Hepatocyte (in vitro differentiated cells): Measurements from ENCODE around the gene CRB1. TPM values are rescaled to one million over a fixed set of nuclear protein-coding genes. Genes with fewer than 3 reads are reported as not detected.

ENCODE experiments used
- DNase-seq: peaks from one replicate; pipeline ENCODE4 v3.0.0-alpha.2; 2016; ENCODE audit warnings: low spot score
- H2AFZ ChIP-seq: fragments of 200-600 bp; sonication (generic); 2 replicates; pipeline ENCODE4 v1.6.0; 2016; ENCODE audit warnings: antibody characterized with exemption, mild to moderate bottlenecking
- H3K27ac ChIP-seq: fragments of 200-600 bp; sonication (generic); 2 replicates; pipeline ENCODE4 v1.5.1; 2016; ENCODE audit warnings: mild to moderate bottlenecking
- H3K27me3 ChIP-seq: fragments of 200-600 bp; sonication (generic); 2 replicates; pipeline ENCODE4 v1.6.1; 2016
- H3K36me3 ChIP-seq: fragments of 200-600 bp; sonication (generic); replicated peaks from 2 replicates; pipeline ENCODE4 v1.5.1; 2016; ENCODE audit warnings: low read depth; ENCODE audit not compliant: insufficient read depth
- H3K4me1 ChIP-seq: fragments of 200-600 bp; sonication (generic); 2 replicates; pipeline ENCODE4 v1.5.1; 2016; ENCODE audit warnings: mild to moderate bottlenecking, moderate library complexity; ENCODE audit not compliant: insufficient read depth
- H3K4me2 ChIP-seq: fragments of 200-600 bp; sonication (generic); 2 replicates; pipeline ENCODE4 v1.6.0; 2016
- H3K4me3 ChIP-seq: fragments of 200-600 bp; sonication (generic); 2 replicates; pipeline ENCODE4 v1.5.1; 2016; ENCODE audit warnings: mild to moderate bottlenecking
- H3K79me2 ChIP-seq: fragments of 200-600 bp; sonication (generic); 2 replicates; pipeline ENCODE4 v1.6.0; 2017; ENCODE audit warnings: mild to moderate bottlenecking
- H3K9me2 ChIP-seq: fragments of 200-600 bp; sonication (generic); replicated peaks from 2 replicates; pipeline ENCODE4 v1.6.0; 2017; ENCODE audit warnings: mild to moderate bottlenecking; ENCODE audit not compliant: insufficient read depth
- H3K9me3 ChIP-seq: fragments of 200-600 bp; sonication (generic); 2 replicates; pipeline ENCODE4 v1.5.1; 2016; ENCODE audit warnings: low read depth, mild to moderate bottlenecking
- H4K20me1 ChIP-seq: fragments of 200-600 bp; sonication (generic); 2 replicates; pipeline ENCODE4 v1.6.0; 2016; ENCODE audit warnings: mild to moderate bottlenecking; ENCODE audit not compliant: insufficient read depth, poor library complexity, severe bottlenecking
- CTCF ChIP-seq: fragments of 200-600 bp; sonication (generic); IDR thresholded peaks from 2 replicates; pipeline ENCODE4 v1.5.1; 2016; ENCODE audit warnings: antibody characterized with exemption, mild to moderate bottlenecking; ENCODE audit not compliant: poor library complexity
- EZH2 ChIP-seq: fragments of 200-600 bp; sonication (generic); IDR thresholded peaks from 2 replicates; pipeline ENCODE4 v1.6.1; 2016; ENCODE audit warnings: antibody characterized with exemption, mild to moderate bottlenecking, borderline replicate concordance
- EZH2phosphoT487 ChIP-seq: fragments of 200-600 bp; sonication (generic); IDR thresholded peaks from one replicate; pipeline ENCODE4 v1.6.1; 2018; ENCODE audit warnings: antibody characterized with exemption, mild to moderate bottlenecking, low read depth, moderate library complexity; ENCODE audit not compliant: unreplicated experiment, severe bottlenecking
- WGBS: methylation state at CpG from one replicate; pipeline ENCODE4 v1.1.6; 2016; ENCODE audit warnings: low lambda C conversion rate; ENCODE audit errors: missing lambda C conversion rate; 5-methylcytosine and 5-hydroxymethylcytosine counted together
- polyA plus RNA-seq: library from polyadenylated mRNA; unstranded; fragments of >200 nt; fragmentation: Nextera tagmentation; extraction: Ambion mirVana; gene quantifications from 2 replicates; pipeline ENCODE4 v1.2.1, GENCODE V29; 2016
- total RNA-seq: library from RNA; depleted of rRNA; stranded (reverse); fragments of >200 nt; gene quantifications from 2 replicates; pipeline ENCODE4 v1.2.3, GENCODE V29; 2014

The CRB1 gene
- total and polyA plus RNA-seq, 2 experiments from 2014 or later = 0.30 TPM; not detected in 1

GRCh38 chr1:197441999-197442414 is 174.0 kb downstream of the CRB1 start:
- Histone ChIP-seq H3K36me3 (no peaks in the 10 kb centered on the region), H3K9me3 (no peaks in the 10 kb centered on the region), H3K27me3 (no peaks in the 10 kb centered on the region), H3K4me3 (no peak overlapping the region), H3K4me1 (no peaks in the 10 kb centered on the region), H3K27ac (no peak overlapping the region), H3K9me2 (no peaks in the 10 kb centered on the region), H4K20me1 (no peaks in the 10 kb centered on the region), H3K4me2 (peak overlapping the region; percentile 1), H2AFZ (no peak overlapping the region), H3K79me2 (no peaks in the 10 kb centered on the region)
- 28% methylated on average over 8 of the region's 8 CpGs for WGBS
- TF ChIP-seq EZH2 = no peak
- TF ChIP-seq CTCF = no peak
- no peak for TF ChIP-seq EZH2phosphoT487
- DNase-seq = peak; percentile 34

- no peak for DNase-seq
- TF ChIP-seq EZH2 = no peak
- no peaks in the 10 kb centered on the region for H4K20me1 ChIP-seq
- H3K36me3 ChIP-seq = no peaks in the 10 kb centered on the region
- WGBS = 50% methylated on average over 1 of the region's 1 CpG
- H3K27ac ChIP-seq = no peak overlapping the region
- no peak overlapping the region for H3K4me3 ChIP-seq
- H3K4me1 ChIP-seq = no peaks in the 10 kb centered on the region
- no peaks in the 10 kb centered on the region for H3K79me2 ChIP-seq
- no peak overlapping the region for H2AFZ ChIP-seq
- no peaks in the 10 kb centered on the region for H3K27me3 ChIP-seq
- no peaks in the 10 kb centered on the region for H3K9me3 ChIP-seq
- H3K9me2 ChIP-seq = no peaks in the 10 kb centered on the region
- no peak overlapping the region for H3K4me2 ChIP-seq
These were observed 176.7 kb downstream of the CRB1 start for GRCh38 chr1:197444755-197445154.

- Histone ChIP-seq H3K36me3 (no peaks in the 10 kb centered on the region), H3K79me2 (no peaks in the 10 kb centered on the region), H3K4me1 (no peaks in the 10 kb centered on the region), H2AFZ (no peak overlapping the region), H3K4me3 (no peak overlapping the region), H3K27ac (no peak overlapping the region), H4K20me1 (no peaks in the 10 kb centered on the region), H3K4me2 (no peak overlapping the region), H3K9me2 (no peaks in the 10 kb centered on the region), H3K27me3 (no peaks in the 10 kb centered on the region), H3K9me3 (no peaks in the 10 kb centered on the region)
- 57% methylated on average over 2 of the region's 2 CpGs for WGBS
- TF ChIP-seq CTCF = no peak
- TF ChIP-seq EZH2 = no peak
- TF ChIP-seq EZH2phosphoT487 = no peak
- DNase-seq = no peak
These were observed 180.2 kb downstream of the CRB1 start for GRCh38 chr1:197448121-197448779.

- H3K4me2 ChIP-seq = no peak overlapping the region
- no peaks in the 10 kb centered on the region for H4K20me1 ChIP-seq
- H3K4me3 ChIP-seq = no peak overlapping the region
- no peak overlapping the region for H3K27ac ChIP-seq
- no peak for DNase-seq
- no peak overlapping the region for H2AFZ ChIP-seq
- H3K36me3 ChIP-seq = no peaks in the 10 kb centered on the region
- no peaks in the 10 kb centered on the region for H3K27me3 ChIP-seq
- no peaks in the 10 kb centered on the region for H3K9me3 ChIP-seq
- no peaks in the 10 kb centered on the region for H3K79me2 ChIP-seq
- H3K4me1 ChIP-seq = no peaks in the 10 kb centered on the region
- no peak for TF ChIP-seq CTCF
- no peak for TF ChIP-seq EZH2
- no peak for TF ChIP-seq EZH2phosphoT487
- H3K9me2 ChIP-seq = no peaks in the 10 kb centered on the region
- WGBS = 81% methylated on average over 5 of the region's 5 CpGs
These were observed 183.3 kb downstream of the CRB1 start for GRCh38 chr1:197451381-197451780.
